ENCODE data around the gene HINT3.
"Not testable (repeated sequence)": the region's sequence is repeated elsewhere in the genome, so short reads cannot be mapped to it uniquely, and the experiment has no call there.

DNA sequence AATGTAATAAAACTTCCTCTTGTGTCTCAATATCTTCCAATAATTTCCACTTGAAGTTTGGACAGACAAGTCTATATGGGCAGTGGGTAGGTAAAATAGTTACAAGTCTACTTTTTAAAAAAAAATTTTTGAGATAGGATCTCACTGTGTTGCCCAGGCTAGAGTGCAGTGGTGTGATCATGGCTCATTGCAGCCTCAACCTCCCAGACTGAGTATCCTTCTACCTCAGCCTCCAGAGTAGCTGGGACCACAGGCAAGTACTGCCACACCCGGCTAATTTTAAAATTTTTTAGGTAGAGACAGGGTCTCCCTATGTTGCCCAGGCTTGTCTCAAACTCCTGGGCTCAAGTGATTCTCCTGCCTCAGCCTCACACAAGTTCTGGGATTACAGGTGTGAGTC is 15.9 kb downstream of the HINT3 start:
- TF ChIP-seq CTCF (conservative IDR thresholded peaks at IDR 0.05); ZFX (IDR thresholded peaks at IDR 0.05): not testable (repeated sequence)
